Body of pancreas (tissue), 4 donors: ENCODE data around the gene ARID1B. TPM values are rescaled to one million over a fixed set of nuclear protein-coding genes. Genes with fewer than 3 reads are reported as not detected.

ENCODE experiments used
- ATAC-seq: fragments of 150-250 bp; one replicate; pipeline ENCODE4 v1.9.1; 2016
- DNase-seq, 4 donors: peaks; one replicate each; pipeline ENCODE4 v3.0.0-alpha.2; 2019
- H3K27ac ChIP-seq, 4 donors: fragments of 200-600 bp; sonication (generic); 1 replicate in 3 of 4; 2 replicates in 1 of 4; pipeline versions ENCODE4 v1.5.1 to v1.6.1; 2016 to 2019; ENCODE audit warnings: mild to moderate bottlenecking in 1 of 4, mixed read lengths in 1 of 4, moderate library complexity in 1 of 4
- H3K27me3 ChIP-seq, 2 donors: fragments of 200-600 bp; sonication (generic); one replicate each; pipeline ENCODE4 v1.6.0; 2016; ENCODE audit warnings: mild to moderate bottlenecking in 1 of 2
- H3K36me3 ChIP-seq, 2 donors: fragments of 200-600 bp; sonication (generic); replicated peaks in 1 of 2; 2 replicates each; pipeline ENCODE4 v1.5.1; 2016; ENCODE audit warnings: low read depth in 2 of 2; ENCODE audit not compliant: insufficient read depth in 1 of 2
- H3K4me1 ChIP-seq: fragments of 200-600 bp; sonication (generic); one replicate; pipeline ENCODE4 v1.6.0; 2016
- H3K4me3 ChIP-seq, 2 donors: fragments of 200-600 bp; sonication (generic); 1 replicate in 1 of 2; 2 replicates in 1 of 2; pipeline ENCODE4 v1.5.1; 2016 to 2019
- H3K9me3 ChIP-seq, 3 donors: fragments of 200-600 bp; sonication (generic); 1 replicate in 2 of 3; 2 replicates in 1 of 3; pipeline ENCODE4 v1.5.1; 2016
- CTCF ChIP-seq, 7 experiments: fragments of 450-650 bp in 4 of 7; fragments of 200-600 bp in 3 of 7; sonication (generic) in 3 of 7; IDR thresholded peaks; one replicate each; pipeline ENCODE4 v1.5.1; 2016 to 2019; ENCODE audit warnings: antibody characterized with exemption in 7 of 7
- POLR2A ChIP-seq, 3 donors: fragments of 450-650 bp; IDR thresholded peaks; one replicate each; pipeline ENCODE4 v1.6.1; 2016; ENCODE audit warnings: antibody characterized with exemption in 3 of 3, mild to moderate bottlenecking in 2 of 3
- WGBS, 2 donors: methylation state at CpG; one replicate each; pipeline ENCODE4 v1.1.5; 2017; 5-methylcytosine and 5-hydroxymethylcytosine counted together
- intact Hi-C: fragments of 100-400 bp; cut with DNase I; formaldehyde crosslinking; loops from one replicate; pipeline ENCODE4 v1.15.1; 2023
- total RNA-seq, 2 donors: library from RNA; depleted of rRNA; stranded (reverse); fragments of >200 nt; gene quantifications; one replicate each; pipeline ENCODE4 v1.1.0, GENCODE V29; 2016

Gene ARID1B
- total RNA-seq, 2 donors from 2014 or later, result 71.5 to 85.1 TPM

GRCh38 chr6:156946370-156946936, 169.3 kb downstream of the ARID1B start:
- WGBS, 2 donors, result 90 to 91% methylated on average over 7 of the region's 7 CpGs
- no peaks in the 10 kb centered on the region for H3K36me3 ChIP-seq
- H3K27me3 ChIP-seq, result no peaks in the 10 kb centered on the region
- peaks cover 49% of the 10 kb centered on the region for H3K4me1 ChIP-seq
- no peak overlapping the region for H3K27ac ChIP-seq
- no peak for ATAC-seq
- no peaks in the 10 kb centered on the region for H3K9me3 ChIP-seq
- no peak for DNase-seq
- H3K4me3 ChIP-seq, result no peak overlapping the region
- intact Hi-C loops, result no loop called here
- no peak for TF ChIP-seq CTCF (IDR thresholded peaks at IDR 0.05)
- TF ChIP-seq POLR2A (IDR thresholded peaks at IDR 0.05), result no peak

DNA sequence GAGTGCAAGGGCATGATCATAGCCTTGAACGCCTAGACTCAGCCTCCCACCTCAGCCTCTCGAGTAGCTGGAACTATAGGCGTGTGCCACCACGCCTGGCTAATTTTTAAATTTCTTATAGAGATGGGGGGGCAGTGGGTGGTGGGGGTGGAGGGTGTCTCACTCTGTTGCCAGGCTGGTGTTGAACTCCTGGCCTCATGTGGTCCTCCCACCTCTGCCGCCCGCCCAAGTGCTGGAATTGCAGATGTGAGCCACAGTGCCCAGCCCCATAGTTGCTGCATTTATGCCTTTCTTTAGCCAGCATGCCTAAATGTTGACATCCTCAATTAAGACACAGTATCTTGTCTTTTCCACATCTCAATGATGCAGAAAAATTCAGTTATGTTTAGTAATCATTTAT, 171.1 kb downstream of the ARID1B start:
- intact Hi-C loops, result no loop called here
- Histone ChIP-seq H3K4me3 (no peak overlapping the region), H3K27me3 (no peaks in the 10 kb centered on the region), H3K36me3 (no peaks in the 10 kb centered on the region), H3K4me1 (peaks cover 34% of the 10 kb centered on the region), H3K27ac (no peak overlapping the region), H3K9me3 (no peaks in the 10 kb centered on the region)
- ATAC-seq (no peak), DNase-seq (no peak)
- TF ChIP-seq POLR2A (IDR thresholded peaks at IDR 0.05) (no peak), CTCF (IDR thresholded peaks at IDR 0.05) (no peak)
- WGBS, 2 donors, result 92 to 97% methylated on average over 6 of the region's 6 CpGs

- 60 to 69% methylated on average over 2 of the region's 2 CpGs for WGBS, 2 donors
- Histone ChIP-seq H3K4me1 (peaks cover 34% of the 10 kb centered on the region), H3K27me3 (no peaks in the 10 kb centered on the region), H3K36me3 (no peaks in the 10 kb centered on the region), H3K27ac (peak overlapping the region in 2 of 4 donors; percentile 15 to 18), H3K4me3 (no peak overlapping the region), H3K9me3 (no peaks in the 10 kb centered on the region)
- intact Hi-C loops, result no loop called here
- TF ChIP-seq POLR2A (IDR thresholded peaks at IDR 0.05), result no peak
- no peak for TF ChIP-seq CTCF (IDR thresholded peaks at IDR 0.05)
- ATAC-seq, result no peak
- no peak for DNase-seq
Measured at GRCh38 chr6:156948807-156949206, 171.6 kb downstream of the ARID1B start.

GRCh38 chr6:156949376-156949775, 172.2 kb downstream of the ARID1B start:
- TF ChIP-seq CTCF (IDR thresholded peaks at IDR 0.05), result no peak
- TF ChIP-seq POLR2A (IDR thresholded peaks at IDR 0.05), result no peak
- peak; percentile 66 for ATAC-seq
- H3K4me1 ChIP-seq, result peaks cover 31% of the 10 kb centered on the region
- no peak overlapping the region for H3K4me3 ChIP-seq
- peak in 2 of 4 donors; percentile 21 to 36 for DNase-seq
- intact Hi-C loops, result no loop called here
- H3K27ac ChIP-seq, result peak overlapping the region in 2 of 4 donors; percentile 15 to 18
- no peaks in the 10 kb centered on the region for H3K27me3 ChIP-seq
- 23 to 62% methylated on average over 2 of the region's 2 CpGs for WGBS, 2 donors
- H3K36me3 ChIP-seq, result no peaks in the 10 kb centered on the region
- no peaks in the 10 kb centered on the region for H3K9me3 ChIP-seq

DNA sequence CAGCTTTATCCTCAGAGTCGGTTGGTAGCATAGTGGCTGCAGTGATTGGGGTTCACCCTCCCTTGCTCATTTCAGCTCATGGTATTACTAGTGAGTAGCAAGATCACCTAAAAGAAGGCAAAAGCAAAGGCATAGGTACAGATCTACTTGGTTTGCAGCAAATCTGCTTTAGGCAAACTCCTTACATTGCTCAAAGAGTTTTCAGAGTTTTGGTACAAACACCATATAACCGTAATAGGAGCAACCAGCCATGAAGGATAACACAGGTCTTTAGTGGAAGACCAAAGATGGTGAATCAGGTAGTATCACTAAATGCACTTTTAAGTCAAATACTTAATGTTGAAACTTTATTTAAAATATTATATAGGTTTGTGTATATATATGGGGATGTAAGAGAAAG, 172.9 kb downstream of the ARID1B start:
- intact Hi-C loops, result no loop called here
- WGBS, 2 donors, result 93 to 100% methylated on average over 2 of the region's 2 CpGs

More for the DNA sequence above, 172.9 kb downstream of the ARID1B start:
- no peak overlapping the region for H3K27ac ChIP-seq
- DNase-seq, result no peak
- H3K27me3 ChIP-seq, result no peaks in the 10 kb centered on the region
- TF ChIP-seq POLR2A (IDR thresholded peaks at IDR 0.05) (no peak), CTCF (IDR thresholded peaks at IDR 0.05) (no peak)
- no peaks in the 10 kb centered on the region for H3K9me3 ChIP-seq
- no peak for ATAC-seq
- peaks cover 31% of the 10 kb centered on the region for H3K4me1 ChIP-seq
- no peak overlapping the region for H3K4me3 ChIP-seq
- no peaks in the 10 kb centered on the region for H3K36me3 ChIP-seq
